CD4-positive, alpha-beta T cell treated with Interferon alpha-2 for 1 hour (primary cell): ENCODE measurements around the gene LSR.
"Not testable (repeated sequence)": the region's sequence is repeated elsewhere in the genome, so short reads cannot be mapped to it uniquely, and the experiment has no call there.

ENCODE experiments used
- DNase-seq, 2 donors: peaks; one replicate each; pipeline ENCODE4 v3.0.0-alpha.2; 2020 to 2022

LSR gene

GRCh38 chr19:35268536-35269437 lies 20.0 kb downstream of the LSR start, which contains the start of gene USF2:
Gene USF2, plus strand, starts transcription at chr19:35268962. Its CDS starts 140 bp downstream, at chr19:35269102.
- DNase-seq = peak; percentile 63 to 65

GRCh38 chr19:35269438-35270117 lies 20.8 kb downstream of the LSR start:
- peak; percentile 85 to 86 for DNase-seq

GRCh38 chr19:35270381-35270811 lies 21.6 kb downstream of the LSR start:
- no peak for DNase-seq

- no peak for DNase-seq
Observed at GRCh38 chr19:35271546-35271945, 22.7 kb downstream of the LSR start.

- peak in 1 of 2 donors; percentile 22 for DNase-seq
Observed at GRCh38 chr19:35272122-35272719, 23.4 kb downstream of the LSR start.

- no peak for DNase-seq
Observed at GRCh38 chr19:35272954-35273649, 24.3 kb downstream of the LSR start.

GRCh38 chr19:35273686-35274259 lies 25.0 kb downstream of the LSR start:
- DNase-seq = no peak

- no peak for DNase-seq
Observed at GRCh38 chr19:35274323-35274722, 25.5 kb downstream of the LSR start.

- no peak for DNase-seq
Observed at GRCh38 chr19:35276706-35277281, 28.0 kb downstream of the LSR start.

GRCh38 chr19:35278578-35279284 lies 29.9 kb downstream of the LSR start:
- DNase-seq = no peak

- DNase-seq = no peak
Observed at GRCh38 chr19:35279374-35279773, 30.6 kb downstream of the LSR start.

- no peak for DNase-seq
Observed at GRCh38 chr19:35279985-35280821, 31.4 kb downstream of the LSR start.

- DNase-seq = no peak
Observed at GRCh38 chr19:35281303-35281702, 32.5 kb downstream of the LSR start.

- DNase-seq = no peak
Observed at GRCh38 chr19:35284153-35285094, 35.6 kb downstream of the LSR start.

- no peak for DNase-seq
Observed at GRCh38 chr19:35285095-35285449, 36.3 kb downstream of the LSR start.

GRCh38 chr19:35285465-35285864 lies 36.7 kb downstream of the LSR start:
- not testable (repeated sequence) for DNase-seq

GRCh38 chr19:35286101-35286500 lies 37.3 kb downstream of the LSR start:
- not testable (repeated sequence) for DNase-seq

- DNase-seq = no peak
Observed at GRCh38 chr19:35287713-35288112, 38.9 kb downstream of the LSR start.

GRCh38 chr19:35288331-35288730 lies 39.5 kb downstream of the LSR start:
- DNase-seq = no peak
